Lower lobe of right lung (tissue), 2 donors: ENCODE results near the gene RBM4B. TPM values are rescaled to one million over a fixed set of nuclear protein-coding genes. Genes with fewer than 3 reads are reported as not detected.
A peak's percentile ranks its signal among the peaks of the same experiment; 100 is the strongest.

Experiments used
- ATAC-seq, 2 donors: fragments of 200-7000 bp; cut with Tn5 transposase; one replicate each; pipeline ENCODE4 v1.9.1; 2020 to 2022; ENCODE audit warnings: mild to moderate bottlenecking in 2 of 2, moderate library complexity in 2 of 2
- DNase-seq: peaks from one replicate; pipeline ENCODE4 v3.0.0-alpha.2; 2020
- H3K27ac ChIP-seq: fragments of 200-600 bp; one replicate; pipeline ENCODE4 v1.8.0; 2022
- H3K27me3 ChIP-seq: fragments of 200-600 bp; one replicate; pipeline ENCODE4 v1.8.0; 2022; ENCODE audit warnings: low read depth
- H3K36me3 ChIP-seq: fragments of 200-600 bp; one replicate; pipeline ENCODE4 v1.8.0; 2022; ENCODE audit warnings: mild to moderate bottlenecking
- H3K4me1 ChIP-seq: fragments of 200-600 bp; one replicate; pipeline ENCODE4 v1.8.0; 2022
- H3K4me3 ChIP-seq: fragments of 200-600 bp; one replicate; pipeline ENCODE4 v1.8.0; 2022; ENCODE audit warnings: mild to moderate bottlenecking
- H3K9me3 ChIP-seq: fragments of 200-600 bp; one replicate; pipeline ENCODE4 v1.8.0; 2022
- CTCF ChIP-seq: fragments of 200-600 bp; IDR thresholded peaks from one replicate; pipeline ENCODE4 v1.8.0; 2022; ENCODE audit warnings: antibody characterized with exemption, mild to moderate bottlenecking
- intact Hi-C: fragments of 100-400 bp; cut with DNase I; formaldehyde crosslinking; loops from one replicate; pipeline ENCODE4 v1.11.0; 2022
- total RNA-seq: library from RNA; stranded (reverse); fragmentation: NEBNext Ultra II Directional; extraction: Animal tissue kit (Norgen Biotek cat#: 25700); gene quantifications from one replicate; pipeline ENCODE4 v1.2.1, GENCODE V29; 2021
- donor health status: DM: no; HTN: yes; CAD: no; lungs with severe emphysema.

RBM4B gene
- total RNA-seq, 1 donor from 2014 or later = 17.6 TPM

DNA sequence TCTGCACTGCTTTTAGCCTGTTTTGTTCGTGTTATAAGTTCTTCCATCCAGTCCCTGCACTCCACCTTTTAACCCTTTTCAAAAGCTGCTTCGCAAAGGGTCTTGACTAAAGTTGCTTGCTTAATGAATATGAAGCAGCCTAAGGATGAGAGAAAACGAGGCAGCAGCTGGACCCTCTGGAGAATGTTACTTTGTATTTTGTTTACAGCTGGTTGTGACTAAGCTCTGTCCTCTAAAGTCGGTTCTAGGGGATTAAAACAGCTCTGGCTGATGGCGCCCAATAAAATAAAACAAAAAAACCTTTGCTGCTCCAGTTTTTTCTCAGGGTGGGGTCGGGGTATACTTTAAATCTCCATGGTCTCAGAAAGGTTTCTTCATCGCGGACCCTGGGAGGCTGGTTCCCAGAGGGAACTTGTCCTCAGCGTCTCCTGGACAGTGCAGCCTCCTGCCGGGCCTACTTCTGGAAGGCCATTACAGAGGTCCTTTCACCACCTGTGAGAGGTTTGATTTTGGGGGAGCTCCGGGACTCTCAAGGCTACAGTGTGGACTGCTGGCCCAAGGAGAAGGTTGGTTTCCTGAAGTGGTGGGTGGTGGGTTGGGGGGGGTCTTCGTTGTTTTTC is 40.0 kb downstream of the RBM4B start:
- Histone ChIP-seq H3K27me3 (no peaks in the 10 kb centered on the region), H3K4me1 (peaks cover 44% of the 10 kb centered on the region), H3K4me3 (peak overlapping the region; percentile 71), H3K9me3 (no peaks in the 10 kb centered on the region), H3K36me3 (peaks cover 39% of the 10 kb centered on the region), H3K27ac (peak overlapping the region; percentile 55)
- DNase-seq = no peak
- TF ChIP-seq CTCF = no peak
- ATAC-seq = peak in 1 of 2 donors; percentile 3
- intact Hi-C loops = no loop called here

- intact Hi-C loops = no loop called here
- TF ChIP-seq CTCF = no peak
Measured at GRCh38 chr11:66636411-66636810, 41.3 kb downstream of the RBM4B start.

DNA sequence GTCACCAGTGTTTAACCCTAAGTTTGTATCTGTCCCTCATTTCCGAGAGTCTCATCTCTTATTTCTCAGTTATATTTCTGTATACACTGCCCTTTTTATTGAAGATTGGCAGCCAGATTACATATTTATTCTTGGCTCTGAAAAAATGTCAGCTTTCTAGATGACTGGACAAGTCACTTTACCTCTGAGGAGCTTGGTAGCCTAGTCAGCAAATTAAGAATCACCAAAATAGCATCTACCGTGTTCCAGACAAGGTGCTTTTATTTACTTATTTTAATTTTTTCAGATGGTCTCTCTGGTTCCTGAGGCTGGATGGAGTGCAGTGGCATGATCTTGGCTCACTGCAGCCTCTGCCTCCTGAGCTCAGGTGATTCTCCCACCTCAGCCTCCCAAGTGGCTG is 44.7 kb downstream of the RBM4B start:
- no peaks in the 10 kb centered on the region for H3K27me3 ChIP-seq
- TF ChIP-seq CTCF = no peak
- no peaks in the 10 kb centered on the region for H3K9me3 ChIP-seq
- intact Hi-C loops = no loop called here
- H3K4me1 ChIP-seq = peaks cover 8% of the 10 kb centered on the region
- DNase-seq (no peak), ATAC-seq (no peak)
- H3K36me3 ChIP-seq = peaks cover 37% of the 10 kb centered on the region
- no peak overlapping the region for H3K4me3 ChIP-seq
- no peak overlapping the region for H3K27ac ChIP-seq

More at GRCh38 chr11:66636411-66636810, 41.3 kb downstream of the RBM4B start:
- H3K9me3 ChIP-seq = no peaks in the 10 kb centered on the region
- ATAC-seq (no peak), DNase-seq (no peak)
- H3K4me1 ChIP-seq = peaks cover 32% of the 10 kb centered on the region
- peaks cover 34% of the 10 kb centered on the region for H3K36me3 ChIP-seq
- no peak overlapping the region for H3K4me3 ChIP-seq
- no peak overlapping the region for H3K27ac ChIP-seq
- H3K27me3 ChIP-seq = no peaks in the 10 kb centered on the region

DNA sequence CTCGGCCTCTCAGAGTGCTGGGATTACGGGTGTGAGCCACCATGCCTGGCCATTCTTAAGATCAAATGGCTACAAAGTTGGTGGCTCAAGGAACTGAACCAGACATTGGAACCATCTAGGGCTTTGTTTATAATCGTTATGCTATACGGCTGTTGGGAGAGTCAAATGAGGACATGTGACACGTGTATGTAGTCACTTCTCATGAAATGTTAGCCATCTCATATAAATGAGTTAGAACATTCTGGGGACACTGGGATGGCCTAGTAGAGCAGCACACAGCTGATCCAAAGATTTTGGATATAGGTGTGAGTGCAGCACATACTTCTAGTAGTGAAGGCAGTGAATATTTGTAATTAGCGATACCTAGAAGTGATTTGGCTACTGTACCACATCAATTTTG is 45.8 kb downstream of the RBM4B start:
- no peak for TF ChIP-seq CTCF
- Histone ChIP-seq H3K27me3 (no peaks in the 10 kb centered on the region), H3K27ac (no peak overlapping the region), H3K4me1 (no peaks in the 10 kb centered on the region), H3K4me3 (no peak overlapping the region), H3K36me3 (peaks cover 48% of the 10 kb centered on the region), H3K9me3 (no peaks in the 10 kb centered on the region)
- DNase-seq (no peak), ATAC-seq (no peak)
- intact Hi-C loops = no loop called here

GRCh38 chr11:66629356-66629755 is 48.3 kb downstream of the RBM4B start:
- H3K4me3 ChIP-seq = no peak overlapping the region
- ATAC-seq = no peak

More at GRCh38 chr11:66629356-66629755, 48.3 kb downstream of the RBM4B start:
- TF ChIP-seq CTCF = no peak
- H3K27me3 ChIP-seq = no peaks in the 10 kb centered on the region
- H3K36me3 ChIP-seq = peaks cover 73% of the 10 kb centered on the region
- DNase-seq = no peak
- H3K4me1 ChIP-seq = peaks cover under 1% of the 10 kb centered on the region
- no peak overlapping the region for H3K27ac ChIP-seq
- no peaks in the 10 kb centered on the region for H3K9me3 ChIP-seq
- intact Hi-C loops = no loop called here
